Activated effector memory CD4-positive, alpha-beta T cell treated with Interleukin-2 at 50 U/mL for 16 hours (primary cell): ENCODE results near the gene SKA1.

Experiments used
- DNase-seq: peaks from one replicate; pipeline ENCODE4 v3.0.0-alpha.2; 2020

SKA1 gene

GRCh38 chr18:50374753-50375391 lies at the start of gene SKA1:
Gene SKA1 (plus strand): TSS chr18:50375046. CDS start chr18:50375831, 785 bp downstream.
- peak; percentile 89 for DNase-seq

DNA sequence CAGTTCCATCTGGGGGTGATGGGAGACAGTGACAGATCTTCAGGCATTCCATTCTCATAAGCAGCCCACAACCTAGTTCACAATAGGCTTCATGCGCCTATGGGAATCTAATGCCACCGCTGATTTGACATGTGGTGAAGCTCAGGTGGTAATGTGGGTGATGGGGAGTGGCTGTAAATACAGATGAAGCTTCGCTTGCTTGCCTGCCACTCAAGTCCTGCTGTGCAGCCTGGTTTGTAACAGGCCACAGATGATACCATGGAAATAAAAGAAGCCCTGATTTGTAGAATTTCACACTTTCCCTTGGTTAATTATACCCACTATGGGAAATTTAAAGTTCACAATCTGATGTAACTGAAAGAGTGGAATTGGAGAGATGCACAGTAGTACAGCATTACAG lies 46.9 kb upstream of the SKA1 start:
- no peak for DNase-seq

DNA sequence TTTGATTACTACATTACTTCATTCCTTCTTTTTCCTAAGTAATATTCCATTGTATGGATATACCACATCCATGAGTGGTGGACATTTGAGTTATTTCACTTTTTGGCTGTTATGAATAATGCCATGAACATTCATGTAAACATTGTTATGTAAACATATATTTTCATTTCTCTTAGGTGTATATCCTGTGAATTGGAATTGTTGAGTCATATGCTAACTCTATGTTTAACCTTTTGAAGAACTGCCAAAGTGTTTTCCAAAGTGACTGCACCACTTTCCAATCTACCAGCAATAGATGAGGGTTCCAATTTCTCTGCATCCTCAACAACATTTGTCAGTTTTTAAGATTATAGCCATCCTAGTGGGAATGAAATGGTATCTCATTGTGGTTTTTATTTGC lies 44.7 kb upstream of the SKA1 start:
- DNase-seq, result no peak

DNA sequence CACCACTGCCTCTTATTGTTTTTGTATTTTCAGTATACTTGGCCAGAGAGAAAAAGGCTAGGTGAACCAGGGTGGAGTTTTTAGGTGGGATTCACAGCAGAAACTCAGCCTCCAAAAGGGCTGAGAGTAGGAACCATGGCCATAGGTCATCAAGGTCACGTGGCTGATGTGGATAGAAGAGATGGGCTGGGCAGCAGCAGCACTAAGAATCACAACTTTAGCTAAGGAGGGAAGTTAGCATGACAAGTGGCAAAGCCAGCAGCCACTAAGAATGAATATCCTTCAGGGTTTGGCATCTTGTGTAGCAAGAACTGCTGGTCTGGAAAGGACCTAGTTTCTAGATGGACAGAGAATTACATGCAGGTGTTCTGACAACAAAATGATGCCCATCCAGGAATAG lies 43.2 kb upstream of the SKA1 start:
- no peak for DNase-seq

- DNase-seq, result no peak
Observed at GRCh38 chr18:50334546-50335152, 40.2 kb upstream of the SKA1 start.

DNA sequence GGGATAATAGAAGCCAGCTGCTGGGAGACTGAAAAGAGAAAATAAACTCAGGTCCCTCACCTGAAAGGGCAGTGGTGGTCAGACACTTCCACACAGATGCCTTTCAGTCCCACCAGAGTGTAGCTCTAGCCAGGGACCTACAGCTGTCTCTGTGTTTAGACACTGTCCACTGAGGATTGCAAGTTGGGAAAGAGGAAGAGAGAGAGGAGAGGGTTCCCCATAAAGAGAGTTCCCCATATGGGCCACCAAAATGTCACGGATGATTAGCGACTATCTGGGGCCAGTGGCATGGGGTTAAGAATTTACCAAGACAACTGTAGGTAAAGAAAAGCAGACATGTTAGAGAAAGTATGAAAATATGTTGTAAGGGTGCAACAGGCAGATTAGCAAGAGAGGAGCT lies 36.7 kb upstream of the SKA1 start:
- DNase-seq, result no peak

- DNase-seq, result no peak
Observed at GRCh38 chr18:50338715-50339114, 36.1 kb upstream of the SKA1 start.

GRCh38 chr18:50340078-50340477 lies 34.8 kb upstream of the SKA1 start:
- DNase-seq, result no peak

DNA sequence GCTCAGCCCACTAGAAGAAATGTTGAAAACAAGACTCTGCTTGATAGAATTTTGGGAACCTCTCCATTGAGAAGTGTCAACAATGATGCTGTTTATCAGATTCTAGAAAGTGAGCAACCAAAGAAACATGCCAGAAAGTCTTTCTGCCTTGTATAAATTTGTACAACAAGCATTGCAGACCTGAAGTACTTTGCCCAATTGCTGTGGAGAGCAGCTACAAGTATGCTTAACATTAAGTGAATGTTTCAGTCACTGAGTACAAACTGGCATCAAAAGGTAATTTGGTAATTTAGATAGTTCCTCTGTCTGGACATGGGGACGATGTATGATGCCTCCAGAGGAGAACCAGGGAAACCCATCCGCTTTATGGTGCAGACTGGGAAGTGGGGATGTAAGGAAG lies 33.4 kb upstream of the SKA1 start:
- no peak for DNase-seq

- no peak for DNase-seq
Observed at GRCh38 chr18:50350699-50351098, 24.1 kb upstream of the SKA1 start.

GRCh38 chr18:50356036-50356945 lies 18.6 kb upstream of the SKA1 start:
- no peak for DNase-seq

DNA sequence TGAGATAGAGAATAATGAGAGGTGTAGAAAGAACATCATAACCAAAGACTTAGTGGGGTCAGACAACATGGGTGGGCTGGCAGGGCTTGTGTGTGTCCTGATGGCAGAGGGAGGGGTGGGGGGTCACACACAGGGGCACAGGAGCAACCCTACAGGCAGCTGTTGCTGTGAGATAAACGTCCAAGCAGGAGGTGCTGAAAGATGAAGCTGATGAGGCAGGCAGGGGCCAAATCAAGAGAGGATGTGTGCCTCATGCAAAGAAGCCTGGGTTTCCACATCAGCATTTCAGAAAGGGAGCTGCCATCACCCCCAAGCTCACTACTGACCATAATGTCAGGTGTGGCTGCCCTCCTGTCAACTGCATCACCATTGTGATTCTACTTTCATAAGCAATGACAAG lies 16.0 kb upstream of the SKA1 start:
- DNase-seq, result no peak

DNA sequence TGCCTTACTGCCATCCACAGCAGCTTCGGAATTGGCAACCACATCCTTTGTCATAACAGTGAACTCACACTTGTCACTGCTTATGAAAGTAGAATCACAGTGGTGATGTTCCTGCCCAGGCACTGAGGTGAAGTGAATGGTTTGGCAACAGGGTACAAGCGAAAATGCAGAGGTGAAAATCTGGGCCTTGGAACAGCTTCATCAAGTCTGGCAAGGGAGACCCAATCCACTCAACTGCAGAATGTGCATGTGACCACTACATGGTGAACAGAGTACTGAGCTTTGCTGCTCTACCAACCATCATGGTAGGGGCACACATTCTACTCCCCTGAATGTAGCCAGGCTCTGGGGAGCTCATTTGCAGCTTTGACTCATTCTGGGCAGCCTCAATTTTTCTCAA lies 15.0 kb upstream of the SKA1 start:
- no peak for DNase-seq

DNA sequence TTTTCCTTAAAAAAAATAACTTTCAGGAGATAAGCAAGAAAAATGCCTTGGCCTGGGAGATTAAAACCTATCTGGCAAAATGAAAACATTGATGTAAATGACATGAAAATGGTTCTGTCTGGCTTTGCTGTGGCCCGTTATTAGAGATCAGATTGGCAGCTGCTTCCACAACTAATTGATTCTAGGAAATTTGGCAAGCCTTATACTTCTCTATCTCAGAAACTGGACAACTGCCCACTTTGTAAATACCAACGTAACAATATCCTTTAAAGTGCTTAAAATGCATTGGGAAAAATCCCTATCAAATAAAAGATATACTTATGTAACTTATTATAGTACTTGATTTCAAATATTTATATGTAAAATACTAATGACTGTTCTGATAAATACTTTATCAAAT lies 14.2 kb upstream of the SKA1 start:
- DNase-seq, result no peak

DNA sequence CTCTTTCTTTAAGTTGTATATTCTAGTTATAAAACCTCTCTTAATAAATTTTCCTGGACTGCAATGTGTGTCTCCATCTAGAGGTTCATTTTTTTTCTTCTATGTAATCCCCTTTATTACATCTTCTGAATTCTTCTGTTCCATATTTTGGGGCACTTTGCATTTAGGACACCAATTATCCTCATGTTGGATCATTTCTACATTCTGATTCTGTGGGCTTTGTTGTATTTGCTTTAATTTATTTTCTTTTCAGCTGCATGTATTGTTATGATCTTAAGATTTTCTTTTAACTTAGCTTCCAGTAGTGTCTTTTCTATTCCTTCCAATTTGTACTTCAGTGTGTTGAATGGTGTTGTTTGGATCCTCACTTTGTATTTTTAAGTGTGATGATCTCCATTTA lies 5.2 kb upstream of the SKA1 start:
- no peak for DNase-seq

DNA sequence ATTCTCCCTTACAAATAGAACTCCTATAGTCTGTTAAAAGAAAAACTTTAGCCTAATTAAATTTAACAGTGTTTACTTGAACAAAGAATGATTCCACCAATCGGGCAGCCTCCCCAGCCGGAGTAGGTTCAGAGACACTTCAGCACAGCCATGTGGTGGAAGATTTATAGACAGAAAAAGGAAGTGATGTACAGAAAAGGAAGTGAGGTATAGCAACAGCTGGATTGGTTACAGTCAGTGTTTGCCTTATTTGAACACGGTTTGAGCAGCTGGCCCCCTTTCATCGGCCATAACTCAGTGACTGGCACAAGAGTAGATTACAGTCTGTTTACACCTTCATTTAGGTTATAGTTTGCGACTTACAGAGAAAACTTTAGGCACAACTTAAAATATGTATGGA lies 2.1 kb upstream of the SKA1 start:
- no peak for DNase-seq

GRCh38 chr18:50373561-50374219 lies 1.2 kb upstream of the SKA1 start:
- DNase-seq, result no peak

DNA sequence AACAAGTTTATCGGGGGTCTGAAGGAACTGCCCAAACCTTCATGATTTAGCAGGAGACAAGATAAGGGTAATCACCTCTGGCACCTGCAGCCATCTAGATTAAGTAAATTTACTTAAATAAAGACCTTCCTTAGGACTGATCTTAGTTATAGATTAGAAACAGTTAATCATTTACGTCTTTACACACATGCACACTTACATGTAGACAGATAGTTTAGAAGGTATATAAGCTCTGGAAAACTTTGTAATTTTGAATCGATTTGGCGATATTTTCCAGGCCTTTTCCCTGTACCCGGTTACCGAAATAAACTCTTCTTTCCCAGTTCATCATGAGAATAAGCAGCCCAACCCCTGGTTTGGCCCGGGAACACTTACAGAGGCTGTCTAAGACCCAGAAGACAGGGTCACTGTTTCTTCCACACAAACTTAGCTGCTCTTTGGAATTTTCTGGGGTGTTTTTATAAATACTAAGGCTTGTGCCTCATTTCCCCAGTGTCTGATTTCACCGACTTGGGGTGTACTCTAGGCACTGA lies 560 bp upstream of the SKA1 start:
- DNase-seq, result no peak

DNA sequence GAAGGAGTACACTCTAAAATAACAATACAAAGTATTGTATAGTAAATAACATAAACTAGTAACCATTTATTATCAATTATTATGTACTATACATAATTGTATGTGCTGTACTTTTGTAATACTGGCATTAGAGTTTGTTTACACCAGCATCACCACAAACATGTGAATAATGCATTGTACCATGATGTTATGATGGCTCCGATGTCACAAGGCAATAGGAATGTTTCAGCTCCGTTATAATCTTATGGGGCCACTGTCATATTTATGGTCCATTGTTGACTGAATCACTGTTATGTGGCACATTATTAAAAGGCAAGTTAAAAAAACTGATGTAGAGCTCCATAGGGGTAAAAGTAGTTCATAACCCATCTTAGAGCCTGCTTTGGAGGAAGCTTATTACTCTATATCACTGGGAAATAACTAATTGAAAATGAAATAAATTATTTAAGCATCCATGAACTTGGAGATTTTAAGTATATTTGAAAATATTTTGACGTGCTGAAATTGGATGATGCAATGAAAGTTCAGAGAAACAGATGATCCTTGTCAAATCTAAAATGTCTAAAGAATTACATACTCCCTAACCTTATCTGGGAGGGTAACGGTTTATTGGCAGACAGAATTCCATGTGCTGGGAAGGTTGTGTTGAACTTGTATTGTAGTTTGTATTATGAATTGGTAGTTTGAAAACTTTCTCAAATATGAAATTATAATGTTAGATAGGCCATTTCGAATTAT lies 2.4 kb downstream of the SKA1 start:
- DNase-seq, result no peak

- no peak for DNase-seq
Observed at GRCh38 chr18:50388988-50389387, 14.1 kb downstream of the SKA1 start.

GRCh38 chr18:50393802-50394201 lies 19.0 kb downstream of the SKA1 start:
- DNase-seq, result no peak

- no peak for DNase-seq
Observed at GRCh38 chr18:50395093-50395492, 20.2 kb downstream of the SKA1 start.
